ENCODE data around the gene RAPSN.

The RAPSN gene

DNA sequence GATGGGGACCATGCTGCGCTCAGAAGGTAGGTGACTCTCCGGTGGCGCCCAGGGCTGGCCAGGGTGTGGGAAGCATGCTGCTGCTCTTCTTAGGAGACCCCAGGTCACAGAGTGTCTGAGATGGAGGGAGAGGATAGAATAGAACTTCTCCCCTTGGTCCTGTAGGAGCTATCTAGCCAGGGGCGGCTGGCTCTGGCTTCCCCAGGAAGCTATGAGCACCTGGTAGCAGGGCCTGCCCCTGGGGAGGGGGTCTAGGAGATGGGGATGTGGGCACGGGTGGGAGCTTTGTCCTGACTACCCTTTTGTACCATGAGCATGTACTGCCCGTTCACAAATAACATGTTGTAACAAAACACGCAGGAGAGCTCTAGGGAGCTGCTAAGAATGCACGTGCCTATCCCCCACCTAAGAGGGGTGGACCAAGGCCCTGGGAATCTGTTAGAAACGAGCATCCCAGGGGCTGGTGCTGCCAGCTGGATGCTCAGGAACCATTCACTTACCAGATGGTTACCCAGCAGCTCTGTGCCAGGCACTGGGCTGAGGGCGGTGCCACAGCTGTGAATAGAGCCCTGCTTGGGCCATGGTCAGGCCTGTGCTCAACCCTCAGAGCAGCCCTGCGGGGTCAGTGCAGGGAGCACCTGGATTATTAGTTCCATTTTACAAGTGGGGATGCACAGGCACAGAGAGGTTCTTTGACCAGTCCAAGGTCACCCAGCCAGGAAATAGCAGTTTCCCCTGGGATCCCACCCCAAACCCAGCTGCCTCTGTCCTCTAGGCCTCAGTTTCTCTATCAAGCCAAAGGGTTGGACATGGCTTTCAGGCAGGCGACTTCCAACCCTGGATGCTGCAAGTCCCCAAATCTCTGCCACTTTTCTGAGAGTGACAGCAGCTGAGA lies 38.3 kb downstream of the RAPSN start:
- DNase-seq (ENCODE audit: insufficient read length, low spot score) (no peak), FAIRE-seq (no peak)

GRCh38 chr11:47409440-47410369 lies 39.2 kb downstream of the RAPSN start:
- DNase-seq (ENCODE audit: insufficient read length, low spot score) (no peak), FAIRE-seq (no peak)

- DNase-seq (ENCODE audit: insufficient read length, low spot score) (no peak), FAIRE-seq (no peak)
These were observed 40.1 kb downstream of the RAPSN start for GRCh38 chr11:47408598-47409439.

DNA sequence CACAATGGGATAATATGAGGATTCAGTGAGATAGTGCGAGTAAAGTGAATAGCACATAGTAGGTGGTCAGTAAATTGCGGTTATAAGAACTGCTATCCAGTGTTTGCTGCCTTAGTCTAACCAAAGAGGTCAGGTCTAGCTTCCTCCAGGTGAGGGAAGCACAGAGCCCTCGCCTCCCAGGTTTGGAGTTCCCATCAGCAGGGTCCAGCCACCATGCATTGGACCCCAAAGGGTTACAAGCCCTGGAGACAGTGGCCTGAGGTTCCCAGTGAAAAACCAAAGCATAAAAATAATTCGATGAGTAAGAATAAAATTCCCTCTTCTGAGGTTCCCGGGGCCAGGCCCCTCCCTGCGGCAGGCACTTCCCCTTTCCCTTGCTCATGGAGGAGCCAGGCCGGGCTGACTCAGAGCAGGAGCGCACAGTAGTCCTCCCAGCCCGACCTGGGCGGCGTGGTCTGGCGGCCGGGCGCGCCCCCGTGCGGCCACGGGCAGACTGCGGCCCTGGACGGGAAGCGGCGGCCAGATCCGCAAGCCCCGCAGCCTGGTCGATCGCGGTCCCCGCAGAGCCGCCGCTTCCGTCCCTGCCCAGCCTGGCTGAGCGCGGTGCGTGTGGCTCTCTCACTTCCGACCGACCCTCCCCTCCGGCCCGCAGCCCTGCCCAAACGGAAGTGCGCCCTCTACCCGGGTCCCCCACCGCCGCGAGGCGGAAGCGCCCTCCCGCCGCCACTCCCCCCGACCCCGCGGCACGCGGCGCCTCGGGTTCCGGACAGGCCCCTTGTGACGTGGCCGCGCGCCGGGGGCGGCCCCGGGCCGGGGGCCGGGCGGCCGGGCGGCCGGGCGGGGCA lies 41.0 kb downstream of the RAPSN start, which contains the start of gene SLC39A13:
Gene SLC39A13, plus strand, starts transcription at position 845 of the 845 bp plus-strand sequence. CDS start 1,505 bp downstream, outside the sequence.
- peak; percentile 84 for FAIRE-seq
- DNase-seq (ENCODE audit: insufficient read length, low spot score): peak; percentile 99

DNA sequence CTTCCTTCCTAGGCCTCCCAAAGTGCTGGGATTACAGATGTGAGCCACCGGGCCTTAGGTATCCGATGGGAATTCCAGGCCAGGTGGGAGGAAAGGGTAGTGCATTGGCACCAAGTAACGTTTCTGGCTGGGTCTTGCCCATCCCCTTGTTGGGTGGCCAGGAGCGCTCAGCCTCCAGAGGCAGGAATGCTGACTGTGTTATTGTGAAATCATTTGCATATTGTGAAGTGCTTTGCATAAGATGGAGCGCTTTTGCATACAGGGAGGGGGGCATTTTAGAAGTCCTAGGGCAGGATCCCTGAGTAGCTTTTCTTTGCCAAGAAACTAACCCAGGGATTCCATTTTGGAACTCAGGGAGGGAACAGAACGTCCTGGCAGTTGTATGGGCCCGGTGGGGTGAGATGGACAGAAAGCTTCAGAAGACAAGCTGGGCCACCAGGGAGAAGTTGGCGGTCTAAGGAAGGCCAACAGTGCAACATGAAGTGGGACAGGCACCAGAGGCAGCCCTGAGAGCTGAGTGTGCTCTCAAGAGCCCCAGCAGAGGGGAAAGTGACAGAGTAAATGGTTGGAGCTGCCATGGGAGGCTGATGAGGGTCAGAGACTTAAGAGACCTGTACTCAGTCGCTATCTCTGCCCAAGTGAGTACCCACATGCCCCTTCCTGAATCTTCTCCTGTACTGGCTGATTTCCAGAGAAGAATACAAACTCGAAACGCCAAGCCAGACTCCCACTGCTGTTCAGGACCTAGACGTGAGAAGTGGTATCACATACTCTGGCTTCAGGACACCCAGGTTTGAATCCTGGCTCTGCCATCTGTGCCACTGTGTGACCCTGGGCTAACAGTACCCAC lies 41.8 kb downstream of the RAPSN start:
- FAIRE-seq: no peak
- no peak for DNase-seq (ENCODE audit: insufficient read length, low spot score)

DNA sequence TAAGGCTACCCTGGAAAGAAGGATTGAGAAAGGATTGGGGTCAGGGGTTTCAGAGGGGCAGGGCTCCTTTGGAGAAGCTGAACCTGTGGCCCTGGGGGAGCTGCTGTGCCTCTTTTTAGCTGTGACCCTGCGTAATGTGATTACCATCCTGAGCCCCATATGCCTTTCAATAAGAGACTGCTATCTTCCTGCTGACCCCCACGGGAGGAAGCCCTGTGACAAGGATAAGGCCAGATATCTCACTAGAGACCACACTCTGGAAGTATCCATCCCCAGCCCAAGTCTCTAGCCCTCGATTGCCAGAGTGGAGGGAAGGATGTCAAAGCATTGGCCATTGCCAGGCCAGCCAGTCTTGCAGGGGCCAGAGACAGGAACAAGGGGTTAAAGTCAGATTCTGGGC lies 45.4 kb downstream of the RAPSN start:
- no peak for DNase-seq (ENCODE audit: insufficient read length, low spot score)
- FAIRE-seq: no peak

- no peak for FAIRE-seq
These were observed 45.8 kb downstream of the RAPSN start for GRCh38 chr11:47403135-47403534.

GRCh38 chr11:47400768-47401279 lies 48.1 kb downstream of the RAPSN start:
- DNase-seq (ENCODE audit: insufficient read length, low spot score) (no peak), FAIRE-seq (peak; percentile 82)

More at GRCh38 chr11:47403135-47403534, 45.8 kb downstream of the RAPSN start:
- no peak for DNase-seq (ENCODE audit: insufficient read length, low spot score)

GRCh38 chr11:47399860-47400767 lies 48.8 kb downstream of the RAPSN start:
- FAIRE-seq (peak; percentile 39), DNase-seq (ENCODE audit: insufficient read length, low spot score) (peak; percentile 52)

DNA sequence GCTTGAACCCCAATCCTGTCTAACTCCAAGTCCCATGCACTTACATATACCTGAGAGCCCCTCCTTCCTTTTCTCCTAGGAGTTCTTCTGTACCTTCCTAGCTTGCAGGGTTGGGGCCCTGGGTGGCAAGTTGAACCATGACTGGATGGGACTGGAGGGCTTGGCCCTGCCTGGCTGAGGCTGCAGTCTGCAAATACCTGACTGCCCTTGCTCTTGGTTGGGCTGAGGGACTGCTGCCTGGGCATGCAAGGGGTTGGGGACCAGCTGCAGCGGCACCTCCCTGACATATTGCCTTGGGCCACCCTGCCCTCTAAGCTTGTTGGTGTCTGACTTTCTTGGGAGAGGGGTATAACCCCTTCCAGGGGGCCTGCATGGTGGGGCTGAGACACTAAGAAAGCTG lies 50.4 kb downstream of the RAPSN start:
- no peak for DNase-seq (ENCODE audit: insufficient read length, low spot score)
- no peak for FAIRE-seq

- DNase-seq (ENCODE audit: insufficient read length, low spot score): no peak
- no peak for FAIRE-seq
These were observed 50.9 kb downstream of the RAPSN start for GRCh38 chr11:47398011-47398410.

DNA sequence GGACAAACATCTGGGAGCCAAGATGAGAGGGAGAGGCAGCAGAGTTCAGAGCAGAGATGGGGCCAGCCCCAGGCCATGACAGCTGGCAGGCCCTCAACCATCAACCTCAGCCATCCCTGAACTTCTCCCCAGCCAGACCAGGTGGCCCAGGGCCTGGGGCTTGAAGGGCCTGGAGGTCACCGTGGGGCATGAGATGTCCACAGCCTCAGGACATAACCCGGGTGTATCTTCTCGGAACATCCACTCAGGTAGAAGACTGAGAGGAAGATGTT lies 53.0 kb downstream of the RAPSN start:
- no peak for FAIRE-seq
- DNase-seq (ENCODE audit: insufficient read length, low spot score): no peak

DNA sequence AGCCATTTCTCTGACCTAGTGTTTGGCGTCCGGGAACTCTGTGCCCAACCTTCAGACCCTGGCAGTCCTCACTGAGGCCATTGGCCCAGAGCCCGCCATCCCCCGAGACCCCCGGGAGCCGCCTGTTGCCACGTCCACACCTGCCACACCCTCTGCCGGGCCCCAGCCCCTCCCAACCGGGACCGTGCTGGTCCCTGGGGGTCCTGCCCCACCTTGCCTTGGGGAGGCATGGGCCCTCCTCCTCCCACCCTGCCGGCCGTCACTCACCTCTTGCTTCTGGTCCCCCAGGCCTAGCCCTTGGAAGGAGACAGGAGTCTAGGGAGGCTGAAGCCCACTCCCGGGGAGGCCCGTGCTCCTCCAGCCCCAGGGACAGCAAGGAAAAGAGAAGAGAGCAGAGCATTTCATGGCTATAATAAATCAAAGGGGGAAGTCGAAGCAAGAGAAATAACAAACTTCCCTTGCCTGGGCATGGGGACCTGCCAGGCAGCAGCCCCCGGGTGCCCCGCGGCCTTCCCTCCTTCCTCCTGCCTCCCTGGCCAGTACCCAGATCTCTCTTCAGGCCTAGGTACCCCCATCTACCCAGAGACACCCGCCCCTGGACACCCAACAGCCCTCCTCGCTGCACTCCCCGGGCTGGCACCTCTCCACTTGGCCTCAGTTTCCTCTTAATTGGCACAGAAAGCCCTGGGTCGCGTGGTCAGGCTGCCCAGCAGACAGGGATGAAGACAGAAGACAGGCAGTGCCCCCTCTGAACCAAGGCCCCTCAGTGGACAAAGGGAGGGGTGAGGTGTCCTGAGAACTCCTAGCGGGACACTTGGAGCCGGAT lies 53.5 kb downstream of the RAPSN start:
- DNase-seq (ENCODE audit: insufficient read length, low spot score): no peak
- peak; percentile 11 for FAIRE-seq

GRCh38 chr11:47394322-47395222 lies 54.4 kb downstream of the RAPSN start:
- FAIRE-seq: peak; percentile 86
- peak; percentile 92 for DNase-seq (ENCODE audit: insufficient read length, low spot score)

- FAIRE-seq: no peak
- DNase-seq (ENCODE audit: insufficient read length, low spot score): no peak
These were observed 55.0 kb downstream of the RAPSN start for GRCh38 chr11:47394050-47394321.
